ENCODE measurements around the gene ZMYND15.

Gene ZMYND15

GRCh38 chr17:4743216-4743615 lies 3.6 kb downstream of the ZMYND15 start:
- no peak for DNase-seq (ENCODE audit: low spot score)

DNA sequence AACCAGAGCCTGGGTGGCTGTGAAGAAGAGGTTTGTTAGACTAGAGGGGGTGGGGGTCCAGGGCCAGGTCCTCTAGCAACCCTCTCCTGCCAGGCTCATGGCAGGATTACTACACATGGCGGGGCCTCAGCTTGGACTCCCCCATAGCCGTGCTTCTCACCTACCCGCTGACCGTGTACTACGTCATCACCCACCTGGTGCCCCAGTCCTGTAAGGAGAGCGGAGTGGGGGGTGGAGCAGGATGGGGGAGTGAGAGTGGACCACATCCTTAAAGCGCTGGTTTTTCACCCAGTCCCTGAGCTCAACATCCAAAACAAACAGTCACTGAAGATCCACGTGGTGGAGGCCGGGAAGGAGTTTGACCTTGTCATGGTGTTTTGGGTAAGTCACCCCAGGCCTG lies 4.3 kb downstream of the ZMYND15 start:
- no peak for DNase-seq (ENCODE audit: low spot score)

DNA sequence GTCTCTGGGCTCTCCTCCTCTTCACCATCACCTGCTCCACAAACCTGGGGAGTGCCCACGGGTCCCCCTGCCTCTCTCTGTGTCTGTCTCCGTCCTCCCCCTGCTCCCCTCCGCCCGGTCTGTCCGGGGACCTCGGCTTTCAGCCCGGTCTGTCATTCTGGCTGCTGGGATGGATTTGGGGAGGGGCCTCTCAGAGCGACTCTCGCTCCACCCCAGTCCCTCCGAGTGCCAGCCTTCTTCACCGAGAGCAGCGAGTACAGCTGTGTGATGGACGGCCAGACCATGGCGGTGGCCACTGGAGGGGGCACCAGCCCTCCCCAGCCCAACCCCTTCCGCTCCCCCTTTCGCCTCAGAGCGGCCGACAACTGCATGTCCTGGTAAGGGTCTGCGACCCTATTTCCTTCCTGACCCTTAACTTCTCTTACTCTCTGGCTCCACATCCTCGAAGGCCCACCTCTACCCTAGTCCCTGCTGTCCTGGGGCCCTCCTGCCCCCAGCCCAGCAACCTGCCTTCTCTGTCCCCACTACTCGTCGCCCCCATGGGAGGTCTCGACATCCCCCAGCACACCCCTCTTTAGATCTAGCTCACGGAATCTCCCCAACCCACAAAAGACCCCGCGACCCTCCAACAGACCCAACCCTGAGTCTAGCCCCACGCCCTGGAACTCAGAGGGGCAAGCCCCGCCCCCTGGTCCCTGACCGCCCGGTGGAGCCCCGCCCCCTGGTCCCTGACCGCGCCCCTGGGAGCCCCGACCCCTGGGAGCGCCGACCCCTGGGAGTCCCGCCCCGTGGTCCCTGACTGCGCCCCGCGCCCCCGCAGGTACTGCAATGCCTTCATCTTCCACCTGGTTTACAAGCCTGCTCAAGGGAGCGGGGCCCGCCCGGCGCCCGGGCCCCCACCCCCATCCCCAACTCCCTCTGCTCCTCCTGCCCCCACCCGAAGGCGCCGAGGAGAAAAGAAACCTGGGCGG lies 5.7 kb downstream of the ZMYND15 start:
- DNase-seq (ENCODE audit: low spot score), result no peak

DNA sequence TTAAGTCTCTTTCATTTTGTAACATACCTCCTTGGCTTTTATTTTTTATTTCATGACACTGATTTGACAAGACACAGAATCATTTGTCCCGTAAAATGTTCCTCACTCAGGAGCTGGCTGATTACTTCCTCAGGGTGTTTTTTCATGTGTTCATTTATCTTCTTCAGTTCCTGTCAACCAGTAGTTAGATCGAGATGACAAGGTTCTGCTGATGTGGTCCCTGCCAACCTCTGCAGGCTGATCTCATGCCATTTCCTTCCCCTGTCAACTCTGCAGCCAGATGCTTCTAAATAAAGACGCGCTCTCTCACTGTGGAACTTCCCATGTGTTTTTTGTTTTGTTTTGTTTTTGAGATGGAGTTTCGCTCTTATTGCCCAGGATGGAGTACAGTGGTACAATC lies 8.2 kb downstream of the ZMYND15 start:
- DNase-seq (ENCODE audit: low spot score), result peak; percentile 56

GRCh38 chr17:4748686-4749085 lies 9.1 kb downstream of the ZMYND15 start:
- no peak for DNase-seq (ENCODE audit: low spot score)

- no peak for DNase-seq (ENCODE audit: low spot score)
These were observed 11.0 kb downstream of the ZMYND15 start for GRCh38 chr17:4750606-4751005.

DNA sequence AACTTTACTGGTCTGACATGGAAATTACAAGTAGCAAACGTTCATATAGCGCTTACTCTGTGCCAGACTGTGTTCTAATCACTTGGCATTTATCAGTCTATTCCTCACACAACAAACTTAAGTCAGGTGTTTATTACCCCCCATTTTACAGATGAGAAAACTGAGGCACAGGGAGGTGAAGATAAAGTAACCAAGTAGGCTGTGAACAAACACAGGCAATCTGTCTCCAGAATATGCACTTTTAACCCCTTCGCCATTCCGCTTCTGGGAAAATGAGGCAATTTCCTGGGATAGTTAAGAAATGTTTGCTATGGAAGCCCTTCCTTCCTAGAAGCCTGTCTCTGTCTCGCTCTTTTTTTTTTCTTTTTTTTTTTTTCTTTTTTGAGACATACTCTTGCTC lies 12.3 kb downstream of the ZMYND15 start:
- DNase-seq (ENCODE audit: low spot score), result no peak

DNA sequence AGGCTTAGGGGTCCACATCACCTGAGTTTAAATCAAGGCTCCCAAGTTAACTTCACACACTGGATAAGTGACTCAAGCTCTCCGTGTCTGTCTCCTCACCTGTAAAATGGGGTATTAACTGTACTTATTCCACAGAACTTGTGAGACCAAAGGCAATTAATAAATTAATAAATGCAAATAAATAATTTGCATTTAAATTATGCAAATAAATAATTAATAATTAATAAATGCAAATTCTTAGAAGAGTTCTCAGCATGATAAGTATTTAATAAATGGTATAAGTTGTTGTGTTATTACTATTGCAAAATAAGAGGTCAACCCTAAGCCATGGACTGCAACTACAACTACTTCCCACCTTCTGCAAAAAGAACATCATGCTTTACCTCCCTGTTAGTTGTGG lies 13.8 kb downstream of the ZMYND15 start:
- no peak for DNase-seq (ENCODE audit: low spot score)

DNA sequence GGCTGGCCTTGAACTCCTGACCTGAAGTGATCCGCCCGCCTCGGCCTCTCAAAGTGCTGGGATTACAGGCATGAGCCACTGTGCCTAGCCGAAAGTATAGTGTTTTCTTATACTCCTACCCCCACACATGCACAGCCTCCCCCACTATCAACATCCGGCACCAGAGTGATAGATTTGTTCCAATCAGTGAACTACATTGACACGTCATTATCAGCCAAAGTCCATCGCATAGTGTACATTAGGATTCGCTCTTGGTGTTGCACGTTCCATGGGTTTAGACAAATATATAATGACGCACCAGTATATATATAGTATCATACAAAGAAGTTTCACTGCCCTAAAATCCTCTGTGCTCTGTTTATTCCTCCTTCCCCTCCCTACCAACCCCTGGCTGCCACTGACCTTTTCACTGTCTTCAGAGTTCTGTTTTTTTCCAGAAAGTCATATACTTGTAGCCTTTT lies 20.2 kb downstream of the ZMYND15 start:
- DNase-seq (ENCODE audit: low spot score), result no peak

DNA sequence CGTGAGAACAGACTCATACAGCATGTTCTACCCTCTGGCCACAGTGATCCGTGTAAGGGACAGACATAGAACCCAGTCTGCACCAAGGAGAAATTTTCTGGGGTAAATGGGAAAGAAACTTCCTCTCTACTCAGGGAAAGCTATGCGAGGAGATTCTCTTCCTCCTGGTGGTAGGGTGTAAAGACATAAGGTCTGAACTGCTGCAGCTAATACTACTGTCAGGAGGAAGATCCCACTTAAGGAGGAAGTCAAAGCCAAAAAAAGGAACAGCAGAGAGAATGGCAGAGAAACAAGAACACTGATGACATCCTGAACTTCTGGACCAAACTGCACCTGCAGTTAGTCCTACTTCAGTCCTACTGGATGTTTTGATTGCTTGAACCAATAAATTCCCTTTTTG lies 25.0 kb downstream of the ZMYND15 start:
- no peak for DNase-seq (ENCODE audit: low spot score)

DNA sequence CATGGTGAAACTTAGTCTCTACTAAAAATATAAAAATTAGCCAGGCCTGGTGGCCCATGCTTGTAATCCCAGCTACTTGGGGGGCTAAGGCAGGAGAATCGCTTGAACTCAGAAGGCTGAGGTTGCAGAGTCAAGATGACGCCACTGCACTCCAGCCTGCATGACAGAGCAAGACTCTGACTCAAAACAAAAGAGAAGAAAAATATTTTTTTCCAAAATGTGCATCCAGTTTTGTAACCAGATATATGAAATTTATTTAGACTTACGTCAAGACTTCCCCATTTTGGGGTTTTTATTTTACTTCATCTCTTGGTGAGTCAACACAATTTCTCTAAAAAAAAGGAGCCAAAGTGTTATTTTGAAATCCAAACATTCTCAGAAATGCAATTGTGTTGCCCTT lies 26.6 kb downstream of the ZMYND15 start:
- no peak for DNase-seq (ENCODE audit: low spot score)

GRCh38 chr17:4766723-4767122 lies 27.1 kb downstream of the ZMYND15 start:
- DNase-seq (ENCODE audit: low spot score), result no peak

GRCh38 chr17:4768298-4768697 lies 28.7 kb downstream of the ZMYND15 start:
- DNase-seq (ENCODE audit: low spot score), result no peak

GRCh38 chr17:4769628-4770027 lies 30.0 kb downstream of the ZMYND15 start:
- DNase-seq (ENCODE audit: low spot score), result no peak

- DNase-seq (ENCODE audit: low spot score), result no peak
These were observed 32.0 kb downstream of the ZMYND15 start, which contains the start of gene TM4SF5 for GRCh38 chr17:4771519-4772234. Gene TM4SF5 (plus strand): TSS chr17:4771886. CDS start chr17:4771923, 37 bp downstream.

- no peak for DNase-seq (ENCODE audit: low spot score)
These were observed 32.6 kb downstream of the ZMYND15 start for GRCh38 chr17:4772235-4772613.

DNA sequence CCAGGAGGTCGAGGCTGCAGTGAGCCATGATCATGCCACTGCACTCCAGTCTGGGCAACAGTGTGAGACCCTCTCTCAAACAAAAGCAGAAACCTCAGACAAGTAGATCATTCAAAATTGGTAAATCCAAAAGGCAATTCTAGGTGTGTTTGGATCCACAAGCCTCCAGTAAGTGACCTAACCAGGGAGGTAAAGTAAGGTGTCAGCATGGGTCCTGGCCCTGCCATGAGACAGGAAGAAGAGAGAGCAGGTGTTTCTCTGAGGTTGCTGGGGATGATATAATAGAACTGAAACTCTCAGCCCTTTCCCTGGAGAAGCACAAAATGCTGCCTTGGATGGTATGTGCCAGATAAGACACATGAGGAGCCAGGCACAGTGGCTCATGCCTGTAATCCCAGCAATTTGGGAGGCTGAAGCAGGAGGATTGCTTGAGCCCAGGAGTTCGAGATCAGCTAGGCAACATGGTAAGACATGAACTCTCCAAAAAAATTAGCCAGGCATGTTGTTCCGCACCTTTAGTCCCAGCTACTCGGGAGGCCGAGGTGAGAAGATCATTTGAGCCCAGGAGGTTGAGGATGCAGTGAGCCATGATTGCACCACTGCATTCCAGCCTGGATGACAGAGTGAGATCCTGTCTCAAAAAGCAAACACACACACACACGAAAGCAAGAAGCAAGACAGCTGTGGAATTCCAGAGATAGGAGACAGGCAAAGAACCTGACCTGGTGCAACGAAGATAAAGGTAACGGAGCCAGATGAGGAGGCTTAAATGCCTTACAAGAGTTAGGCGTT lies 38.5 kb downstream of the ZMYND15 start:
- DNase-seq (ENCODE audit: low spot score), result no peak

- DNase-seq (ENCODE audit: low spot score), result no peak
These were observed 40.8 kb downstream of the ZMYND15 start for GRCh38 chr17:4780325-4780955.

DNA sequence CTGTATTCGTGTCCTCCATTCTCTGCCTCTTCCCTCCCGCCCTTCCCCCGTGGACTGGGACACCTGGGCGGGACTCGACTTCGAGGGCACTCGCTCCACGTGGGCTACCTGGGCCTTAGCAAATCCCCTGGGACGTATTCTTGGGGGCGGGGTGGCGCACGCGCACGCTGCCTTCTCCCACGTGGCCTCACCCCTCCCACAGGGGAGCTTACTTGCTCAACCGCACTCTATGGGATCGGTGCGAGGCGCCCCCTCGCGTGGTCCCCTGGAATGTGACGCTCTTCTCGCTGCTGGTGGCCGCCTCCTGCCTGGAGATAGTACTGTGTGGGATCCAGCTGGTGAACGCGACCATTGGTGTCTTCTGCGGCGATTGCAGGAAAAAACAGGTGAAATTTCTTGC lies 43.0 kb downstream of the ZMYND15 start:
- DNase-seq (ENCODE audit: low spot score), result peak; percentile 27

- DNase-seq (ENCODE audit: low spot score), result no peak
These were observed 45.9 kb downstream of the ZMYND15 start for GRCh38 chr17:4785311-4786105.
